Measurements from ENCODE around the gene PHF5A.

PHF5A gene

GRCh38 chr22:41488076-41488475 lies 19.6 kb upstream of the PHF5A start:
- no peak for DNase-seq (ENCODE audit: low read depth)
- H3K4me3 ChIP-seq (ENCODE audit: low read depth, low read length): no peak overlapping the region
- TF ChIP-seq CTCF (IDR thresholded peaks at IDR 0.05; ENCODE audit: low read depth, low read length, missing control alignments): no peak
- in situ Hi-C loops (cut with HindIII; ENCODE audit: low sequenced_read_pairs): loop anchor here (5.0 kb wide), 1 partner anchor 41 kb away; the partner anchor contains the start of gene TOB2

DNA sequence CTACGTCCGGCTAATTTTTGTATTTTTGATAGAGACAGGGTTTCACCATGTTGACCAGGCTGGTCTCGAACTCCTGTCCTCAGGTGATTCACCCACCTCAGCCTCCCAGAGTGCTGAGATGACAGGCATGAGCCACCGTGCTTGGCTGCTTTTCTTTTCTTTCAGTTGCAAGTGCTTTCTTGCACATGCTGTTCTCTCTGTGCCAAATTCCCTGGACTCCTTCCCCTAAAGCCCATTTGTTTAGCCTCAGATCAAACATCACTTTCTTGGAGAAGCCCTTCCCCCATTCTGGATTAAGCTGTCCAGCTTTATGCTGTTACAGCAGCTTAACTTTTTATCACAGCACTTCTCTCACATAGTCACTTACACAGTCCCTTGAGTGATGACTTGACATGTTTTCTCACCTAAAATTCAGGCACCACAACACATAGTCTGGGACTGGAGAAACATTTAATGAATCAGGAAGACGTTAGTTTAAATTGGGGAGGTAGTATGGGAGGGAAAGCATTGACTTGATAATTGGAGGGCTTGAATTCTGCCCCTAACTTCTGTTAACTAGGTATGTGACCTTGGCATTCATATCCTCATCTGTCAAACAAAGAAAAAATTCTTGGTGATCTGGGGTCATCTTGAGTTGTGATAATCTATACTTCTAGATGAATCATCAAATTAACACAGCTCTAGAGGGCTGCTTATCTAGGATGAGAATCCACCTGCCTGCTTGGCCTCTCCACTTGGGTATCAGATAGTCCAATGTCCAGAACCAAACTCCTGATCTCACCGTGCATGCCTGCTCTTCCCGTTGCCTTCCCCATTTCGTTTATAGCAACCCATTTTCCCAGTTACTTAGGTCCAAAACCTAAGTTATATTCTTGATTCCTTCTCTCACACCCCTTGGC lies 18.8 kb upstream of the PHF5A start:
- no peak for TF ChIP-seq CTCF (IDR thresholded peaks at IDR 0.05; ENCODE audit: low read depth, low read length, missing control alignments)
- no peak overlapping the region for H3K4me3 ChIP-seq (ENCODE audit: low read depth, low read length)
- in situ Hi-C loops (cut with HindIII; ENCODE audit: low sequenced_read_pairs): loop anchor here (5.0 kb wide), 1 partner anchor 40 kb away; the partner anchor contains the start of gene TOB2
- DNase-seq (ENCODE audit: low read depth): no peak

DNA sequence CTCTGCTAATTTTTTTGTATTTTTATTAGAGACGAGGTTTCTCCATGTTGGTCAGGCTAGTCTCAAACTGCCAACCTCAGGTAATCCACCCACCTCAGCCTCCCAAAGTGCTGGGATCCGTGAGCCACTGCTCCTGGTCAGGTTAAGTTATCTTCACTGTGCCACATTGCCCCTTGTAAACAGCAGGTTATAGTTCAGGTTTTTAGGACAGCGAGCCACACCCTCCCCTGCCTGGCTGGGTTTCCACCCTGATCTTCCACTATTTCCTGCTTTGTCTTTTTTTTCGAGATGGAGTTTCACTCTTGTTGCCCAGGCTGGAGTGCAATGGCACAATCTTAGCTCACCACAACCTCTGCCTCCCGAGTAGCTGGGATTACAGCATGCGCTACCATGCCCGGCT lies 16.5 kb upstream of the PHF5A start:
- no peak overlapping the region for H3K4me3 ChIP-seq (ENCODE audit: low read depth, low read length)
- TF ChIP-seq CTCF (IDR thresholded peaks at IDR 0.05; ENCODE audit: low read depth, low read length, missing control alignments): no peak
- in situ Hi-C loops (cut with HindIII; ENCODE audit: low sequenced_read_pairs): loop anchor here (5.0 kb wide), 1 partner anchor 38 kb away; the partner anchor contains the start of gene TOB2
- no peak for DNase-seq (ENCODE audit: low read depth)

DNA sequence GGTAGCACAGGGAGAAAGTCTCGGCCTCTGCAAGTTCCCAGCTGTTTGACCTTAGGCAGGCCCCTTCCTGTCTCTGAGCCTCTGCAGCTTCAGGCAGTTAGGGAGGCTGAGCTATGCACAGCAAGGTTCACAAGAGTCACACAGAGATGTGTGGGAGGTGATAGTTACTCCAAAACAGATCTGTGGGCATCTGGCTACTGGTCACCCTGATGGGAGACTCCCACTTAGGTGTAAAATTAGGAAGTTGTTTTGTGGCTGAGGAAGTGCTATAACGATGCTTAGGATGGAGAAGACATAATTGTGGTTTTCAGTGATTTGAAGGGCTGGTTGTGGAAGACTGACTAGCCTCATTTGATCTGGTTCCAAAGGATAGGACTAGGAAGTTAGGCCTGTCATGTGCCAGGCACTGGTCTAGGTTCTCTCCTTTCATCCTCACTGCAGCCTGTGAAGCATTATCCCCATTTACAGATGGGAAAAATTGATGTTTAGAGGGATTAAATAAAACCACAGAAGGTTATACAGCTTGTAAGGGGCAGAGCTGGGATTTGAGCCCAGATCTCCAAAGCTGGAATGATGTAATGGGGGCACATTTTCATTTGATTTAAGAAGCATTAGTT lies 13.9 kb upstream of the PHF5A start:
- H3K4me3 ChIP-seq (ENCODE audit: low read depth, low read length): no peak overlapping the region
- TF ChIP-seq CTCF (IDR thresholded peaks at IDR 0.05; ENCODE audit: low read depth, low read length, missing control alignments): no peak
- in situ Hi-C loops (cut with HindIII; ENCODE audit: low sequenced_read_pairs): no loop called here
- DNase-seq (ENCODE audit: low read depth): no peak

GRCh38 chr22:41481925-41482318 lies 13.4 kb upstream of the PHF5A start:
- no peak for DNase-seq (ENCODE audit: low read depth)
- H3K4me3 ChIP-seq (ENCODE audit: low read depth, low read length): no peak overlapping the region
- in situ Hi-C loops (cut with HindIII; ENCODE audit: low sequenced_read_pairs): no loop called here
- no peak for TF ChIP-seq CTCF (IDR thresholded peaks at IDR 0.05; ENCODE audit: low read depth, low read length, missing control alignments)

DNA sequence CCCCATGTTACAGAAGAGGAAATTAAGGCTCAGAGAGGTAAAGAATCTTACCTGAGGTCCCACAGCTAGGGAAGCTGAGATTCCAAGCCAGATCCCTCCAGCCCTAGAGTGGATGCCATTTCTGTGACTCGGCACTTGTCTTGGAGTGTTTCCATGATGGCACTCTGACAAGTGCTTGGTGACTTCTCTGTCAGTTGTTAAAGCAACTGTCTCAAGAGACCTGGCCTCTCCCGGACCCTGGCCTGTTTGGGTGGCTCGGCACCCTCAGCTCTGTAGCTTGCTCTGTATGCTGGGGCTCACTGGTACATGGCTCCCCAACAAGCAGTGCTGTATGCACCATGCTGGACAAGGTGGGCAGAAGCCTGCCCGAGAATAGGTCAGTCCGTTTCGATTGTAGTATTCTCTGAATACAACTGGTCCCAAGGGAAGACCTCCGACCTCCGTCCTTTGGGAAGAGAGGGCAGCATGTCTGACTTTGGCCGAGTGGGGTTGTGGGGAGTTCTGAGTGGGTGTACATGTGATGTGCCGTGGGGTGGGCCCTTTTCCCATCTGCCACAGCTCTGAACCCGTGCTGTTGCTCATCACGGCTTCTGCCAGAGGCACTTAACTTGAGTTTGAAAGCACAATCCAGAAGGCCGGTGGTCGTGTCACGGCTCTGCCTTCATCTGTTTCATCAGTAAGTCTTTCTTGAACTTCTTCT lies 12.8 kb upstream of the PHF5A start:
- H3K4me3 ChIP-seq (ENCODE audit: low read depth, low read length): no peak overlapping the region
- no peak for DNase-seq (ENCODE audit: low read depth)
- no peak for TF ChIP-seq CTCF (IDR thresholded peaks at IDR 0.05; ENCODE audit: low read depth, low read length, missing control alignments)
- in situ Hi-C loops (cut with HindIII; ENCODE audit: low sequenced_read_pairs): no loop called here

Measured in astrocyte of the cerebellum (primary cell).